Measurements from ENCODE around the gene CDHR1. TPM values are rescaled to one million over a fixed set of nuclear protein-coding genes. Genes with fewer than 3 reads are reported as not detected.
A peak's percentile ranks its signal among the peaks of the same experiment; 100 is the strongest.

Gene CDHR1
- polyA plus RNA-seq, 4 donors = 0.14 to 1.2 (median 0.88) TPM

GRCh38 chr10:84224411-84225028 lies 30.2 kb downstream of the CDHR1 start:
- DNase-seq (ENCODE audit: low read depth in 4 of 4, low spot score in 3 of 4) = peak in 2 of 4 donors; percentile 12 to 30

GRCh38 chr10:84225427-84226173 lies 31.3 kb downstream of the CDHR1 start, which contains the start of gene LRIT2:
Gene LRIT2 (minus strand): TSS chr10:84225544. CDS start chr10:84225520, 24 bp downstream.
- no peak for DNase-seq (ENCODE audit: low read depth in 4 of 4, low spot score in 3 of 4)

GRCh38 chr10:84226616-84227015 lies 32.3 kb downstream of the CDHR1 start:
- DNase-seq (ENCODE audit: low read depth in 4 of 4, low spot score in 3 of 4) = no peak

GRCh38 chr10:84227810-84228209 lies 33.5 kb downstream of the CDHR1 start:
- no peak for DNase-seq (ENCODE audit: low read depth in 4 of 4, low spot score in 3 of 4)

GRCh38 chr10:84230359-84230758 lies 36.0 kb downstream of the CDHR1 start:
- DNase-seq (ENCODE audit: low read depth in 4 of 4, low spot score in 3 of 4) = no peak

- DNase-seq (ENCODE audit: low read depth in 4 of 4, low spot score in 3 of 4) = no peak
These were observed 38.0 kb downstream of the CDHR1 start for GRCh38 chr10:84232376-84232775.

- no peak for DNase-seq (ENCODE audit: low read depth in 4 of 4, low spot score in 3 of 4)
These were observed 39.6 kb downstream of the CDHR1 start for GRCh38 chr10:84233940-84234339.

- no peak for DNase-seq (ENCODE audit: low read depth in 4 of 4, low spot score in 3 of 4)
These were observed 40.1 kb downstream of the CDHR1 start for GRCh38 chr10:84234479-84234878.

- no peak for DNase-seq (ENCODE audit: low read depth in 4 of 4, low spot score in 3 of 4)
These were observed 40.8 kb downstream of the CDHR1 start for GRCh38 chr10:84235096-84235495.

GRCh38 chr10:84236807-84237198 lies 42.5 kb downstream of the CDHR1 start:
- DNase-seq (ENCODE audit: low read depth in 4 of 4, low spot score in 3 of 4) = no peak

- no peak for DNase-seq (ENCODE audit: low read depth in 4 of 4, low spot score in 3 of 4)
These were observed 43.1 kb downstream of the CDHR1 start for GRCh38 chr10:84237199-84238051.

GRCh38 chr10:84238909-84239308 lies 44.6 kb downstream of the CDHR1 start:
- DNase-seq (ENCODE audit: low read depth in 4 of 4, low spot score in 3 of 4) = no peak

GRCh38 chr10:84241185-84241790 lies 47.0 kb downstream of the CDHR1 start, which contains the start of gene LRIT1:
Gene LRIT1 (minus strand): TSS chr10:84241546. CDS start chr10:84241439, 107 bp downstream.
- no peak for DNase-seq (ENCODE audit: low read depth in 4 of 4, low spot score in 3 of 4)

GRCh38 chr10:84243759-84244158 lies 49.4 kb downstream of the CDHR1 start:
- DNase-seq (ENCODE audit: low read depth in 4 of 4, low spot score in 3 of 4) = no peak

GRCh38 chr10:84244651-84245270 lies 50.4 kb downstream of the CDHR1 start, which contains the start of gene RGR:
Gene RGR (plus strand): TSS chr10:84245053. CDS start chr10:84245091, 38 bp downstream.
- DNase-seq (ENCODE audit: low read depth in 4 of 4, low spot score in 3 of 4) = no peak

GRCh38 chr10:84247496-84247895 lies 53.2 kb downstream of the CDHR1 start:
- DNase-seq (ENCODE audit: low read depth in 4 of 4, low spot score in 3 of 4) = no peak

GRCh38 chr10:84248794-84249193 lies 54.5 kb downstream of the CDHR1 start:
- DNase-seq (ENCODE audit: low read depth in 4 of 4, low spot score in 3 of 4) = no peak

GRCh38 chr10:84254552-84255478 lies 60.5 kb downstream of the CDHR1 start:
- no peak for DNase-seq (ENCODE audit: low read depth in 4 of 4, low spot score in 3 of 4)
